SK-N-MC (cell line): ENCODE measurements around the gene CMIP.

Source experiments
- DNase-seq: peaks from one replicate; pipeline ENCODE4 v3.0.0-alpha.2; 2011; ENCODE audit warnings: low read depth, low spot score
- H3K27ac ChIP-seq: fragments of 200-600 bp; sonication (generic); 2 replicates; pipeline ENCODE4 v1.5.1; 2016; ENCODE audit warnings: mixed run types
- H3K36me3 ChIP-seq: fragments of 200-600 bp; sonication (generic); 2 replicates; pipeline ENCODE4 v1.6.1; 2017; ENCODE audit warnings: antibody characterized with exemption, low read length, mixed read lengths; ENCODE audit not compliant: insufficient read depth
- H3K4me3 ChIP-seq: fragments of 200-600 bp; sonication (generic); 2 replicates; pipeline ENCODE4 v1.5.1; 2016
- H3K9ac ChIP-seq: fragments of 200-600 bp; sonication (generic); 2 replicates; pipeline ENCODE4 v1.8.0; 2017; ENCODE audit warnings: mixed run types, mixed read lengths; ENCODE audit not compliant: insufficient read length
- H3K9me3 ChIP-seq: fragments of 200-600 bp; sonication (generic); 2 replicates; pipeline ENCODE4 v1.6.1; 2017; ENCODE audit warnings: low read depth, mild to moderate bottlenecking, antibody characterized with exemption, low read length, moderate library complexity, mixed read lengths
- EZH2 ChIP-seq: fragments of 200-600 bp; sonication (generic); IDR thresholded peaks from one replicate; pipeline ENCODE4 v1.6.1; 2017; ENCODE audit warnings: antibody characterized with exemption
- FOXP2 ChIP-seq: optimal IDR thresholded peaks from 2 replicates; pipeline ENCODE3; 2011; ENCODE audit warnings: mild to moderate bottlenecking, moderate library complexity; ENCODE audit not compliant: insufficient read depth; ENCODE audit errors: extremely low read length, control extremely low read depth
- POLR2AphosphoS5 ChIP-seq: IDR thresholded peaks from 2 replicates; pipeline ENCODE4 v1.6.1; 2012; ENCODE audit warnings: mild to moderate bottlenecking, low read depth, low read length, borderline replicate concordance

CMIP gene

GRCh38 chr16:81607006-81607405 is 162.4 kb downstream of the CMIP start:
- Histone ChIP-seq H3K9ac (no peak overlapping the region), H3K4me3 (no peak overlapping the region), H3K36me3 (no peaks in the 10 kb centered on the region), H3K27ac (no peak overlapping the region), H3K9me3 (no peaks in the 10 kb centered on the region)
- no peak for DNase-seq
- TF ChIP-seq POLR2AphosphoS5 (no peak), EZH2 (no peak), FOXP2 (no peak)

GRCh38 chr16:81607805-81608522 is 163.4 kb downstream of the CMIP start:
- Histone ChIP-seq H3K4me3 (no peak overlapping the region), H3K36me3 (no peaks in the 10 kb centered on the region), H3K9ac (no peak overlapping the region), H3K9me3 (no peaks in the 10 kb centered on the region), H3K27ac (no peak overlapping the region)
- TF ChIP-seq FOXP2 (no peak), EZH2 (no peak), POLR2AphosphoS5 (no peak)
- DNase-seq = no peak

GRCh38 chr16:81608523-81609209 is 164.1 kb downstream of the CMIP start:
- no peak overlapping the region for H3K4me3 ChIP-seq
- no peak for DNase-seq
- H3K9me3 ChIP-seq = no peaks in the 10 kb centered on the region
- no peak for TF ChIP-seq FOXP2
- TF ChIP-seq EZH2 = no peak
- no peak for TF ChIP-seq POLR2AphosphoS5
- no peaks in the 10 kb centered on the region for H3K36me3 ChIP-seq
- no peak overlapping the region for H3K27ac ChIP-seq
- H3K9ac ChIP-seq = no peak overlapping the region

GRCh38 chr16:81609323-81609892 is 164.8 kb downstream of the CMIP start:
- H3K4me3 ChIP-seq = no peak overlapping the region
- no peak for TF ChIP-seq POLR2AphosphoS5
- DNase-seq = no peak
- no peak overlapping the region for H3K9ac ChIP-seq
- H3K27ac ChIP-seq = no peak overlapping the region
- H3K36me3 ChIP-seq = no peaks in the 10 kb centered on the region
- no peaks in the 10 kb centered on the region for H3K9me3 ChIP-seq

GRCh38 chr16:81610144-81610842 is 165.7 kb downstream of the CMIP start:
- H3K9me3 ChIP-seq = no peaks in the 10 kb centered on the region
- TF ChIP-seq POLR2AphosphoS5 = no peak
- no peak for TF ChIP-seq FOXP2
- TF ChIP-seq EZH2 = no peak
- no peak for DNase-seq
- H3K4me3 ChIP-seq = no peak overlapping the region
- H3K27ac ChIP-seq = no peak overlapping the region
- no peaks in the 10 kb centered on the region for H3K36me3 ChIP-seq
- H3K9ac ChIP-seq = no peak overlapping the region

- Histone ChIP-seq H3K4me3 (no peak overlapping the region), H3K9ac (no peak overlapping the region), H3K36me3 (no peaks in the 10 kb centered on the region), H3K27ac (no peak overlapping the region), H3K9me3 (no peaks in the 10 kb centered on the region)
- no peak for TF ChIP-seq EZH2
- TF ChIP-seq POLR2AphosphoS5 = no peak
- TF ChIP-seq FOXP2 = no peak
- no peak for DNase-seq
Measured at GRCh38 chr16:81610936-81611335, 166.3 kb downstream of the CMIP start.

DNA sequence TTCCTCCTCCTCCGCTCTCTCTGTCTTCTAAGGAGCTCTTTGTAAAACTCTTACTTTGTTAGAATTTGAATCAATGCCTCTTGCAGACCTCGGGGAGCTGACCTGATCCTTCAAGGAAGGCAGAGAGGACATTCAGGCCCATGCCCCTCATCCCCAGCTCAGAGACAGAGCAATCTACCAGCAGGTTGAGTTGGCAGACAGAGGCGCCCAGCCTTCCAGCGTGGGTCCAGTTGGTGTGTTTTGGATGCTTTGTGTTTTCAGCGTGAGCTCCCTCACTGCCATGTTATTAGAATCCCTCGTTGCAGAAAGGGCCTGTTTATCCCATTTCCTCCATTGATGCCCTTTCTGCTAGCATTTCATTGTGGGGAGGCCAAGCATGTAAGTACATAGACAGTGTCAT is 167.1 kb downstream of the CMIP start:
- Histone ChIP-seq H3K4me3 (no peak overlapping the region), H3K9me3 (no peaks in the 10 kb centered on the region), H3K36me3 (no peaks in the 10 kb centered on the region), H3K9ac (no peak overlapping the region), H3K27ac (no peak overlapping the region)
- DNase-seq = no peak
- TF ChIP-seq POLR2AphosphoS5 (no peak), FOXP2 (no peak), EZH2 (no peak)
